ENCODE measurements around the gene REG1A.

Gene REG1A

DNA sequence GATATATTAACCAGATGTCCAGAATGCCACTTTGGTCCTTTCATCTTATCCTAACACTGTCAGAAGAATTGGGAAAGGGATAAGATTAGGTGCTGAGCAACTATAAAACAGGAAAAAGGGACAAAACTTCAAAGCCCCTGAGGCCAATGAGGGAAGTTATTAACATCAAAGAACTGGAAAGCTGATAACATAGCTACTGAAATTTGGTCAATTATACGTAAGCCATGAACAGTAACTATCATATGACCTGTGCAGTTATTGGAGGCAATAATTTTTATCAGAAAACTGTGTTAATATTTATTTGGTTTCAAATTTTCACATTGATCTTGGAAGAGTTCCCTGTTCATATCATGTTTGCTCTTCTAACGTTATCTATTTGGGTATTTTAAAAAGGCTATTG lies 41.8 kb downstream of the REG1A start:
- no peak for DNase-seq (ENCODE audit: low read depth, low spot score)
- H3K4me3 ChIP-seq (ENCODE audit: low read depth, low read length), result no peak overlapping the region
- in situ Hi-C loops (cut with HindIII; ENCODE audit: low sequenced_read_pairs), result no loop called here
- TF ChIP-seq, protein P1, sequence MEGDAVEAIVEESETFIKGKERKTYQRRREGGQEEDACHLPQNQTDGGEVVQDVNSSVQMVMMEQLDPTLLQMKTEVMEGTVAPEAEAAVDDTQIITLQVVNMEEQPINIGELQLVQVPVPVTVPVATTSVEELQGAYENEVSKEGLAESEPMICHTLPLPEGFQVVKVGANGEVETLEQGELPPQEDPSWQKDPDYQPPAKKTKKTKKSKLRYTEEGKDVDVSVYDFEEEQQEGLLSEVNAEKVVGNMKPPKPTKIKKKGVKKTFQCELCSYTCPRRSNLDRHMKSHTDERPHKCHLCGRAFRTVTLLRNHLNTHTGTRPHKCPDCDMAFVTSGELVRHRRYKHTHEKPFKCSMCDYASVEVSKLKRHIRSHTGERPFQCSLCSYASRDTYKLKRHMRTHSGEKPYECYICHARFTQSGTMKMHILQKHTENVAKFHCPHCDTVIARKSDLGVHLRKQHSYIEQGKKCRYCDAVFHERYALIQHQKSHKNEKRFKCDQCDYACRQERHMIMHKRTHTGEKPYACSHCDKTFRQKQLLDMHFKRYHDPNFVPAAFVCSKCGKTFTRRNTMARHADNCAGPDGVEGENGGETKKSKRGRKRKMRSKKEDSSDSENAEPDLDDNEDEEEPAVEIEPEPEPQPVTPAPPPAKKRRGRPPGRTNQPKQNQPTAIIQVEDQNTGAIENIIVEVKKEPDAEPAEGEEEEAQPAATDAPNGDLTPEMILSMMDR (IDR thresholded peaks at IDR 0.05; ENCODE audit: low read depth, low read length), result no peak

- H3K4me3 ChIP-seq (ENCODE audit: low read depth, low read length), result no peak overlapping the region
- no peak for DNase-seq (ENCODE audit: low read depth, low spot score)
- in situ Hi-C loops (cut with HindIII; ENCODE audit: low sequenced_read_pairs), result no loop called here
- TF ChIP-seq, protein P1 (IDR thresholded peaks at IDR 0.05; ENCODE audit: low read depth, low read length), result no peak
Observed at GRCh38 chr2:79162801-79163200, 42.5 kb downstream of the REG1A start.

DNA sequence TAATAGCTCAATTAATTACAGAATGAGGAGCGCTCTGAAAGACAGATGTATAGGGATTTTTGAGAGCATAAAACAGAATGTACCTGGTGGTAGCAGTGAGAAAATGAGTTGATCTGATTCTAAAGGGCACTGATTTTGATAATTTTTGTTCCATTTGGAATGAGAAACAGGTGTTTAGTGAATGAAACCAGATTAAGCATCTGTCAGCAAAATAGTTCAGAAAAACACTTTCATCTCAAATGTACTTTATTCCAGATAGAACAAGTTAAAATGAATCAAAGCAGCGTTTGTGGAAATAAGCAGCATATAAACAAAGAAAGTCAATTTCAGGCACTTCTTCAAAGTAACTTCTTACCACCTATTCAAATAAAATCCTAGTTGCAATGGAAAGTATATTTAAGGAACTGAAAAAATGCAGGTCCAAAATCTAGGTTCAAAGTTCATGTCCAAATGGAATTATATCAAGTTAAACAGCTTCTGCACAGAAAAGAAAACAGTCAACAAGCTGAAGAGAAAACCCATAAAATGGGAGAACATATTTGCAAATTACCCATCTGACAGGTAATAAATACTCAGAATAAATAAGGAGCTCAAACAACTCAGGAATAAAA lies 51.2 kb downstream of the REG1A start:
- DNase-seq (ENCODE audit: low read depth, low spot score), result no peak
- in situ Hi-C loops (cut with HindIII; ENCODE audit: low sequenced_read_pairs), result no loop called here
- TF ChIP-seq, protein P1 (IDR thresholded peaks at IDR 0.05; ENCODE audit: low read depth, low read length), result no peak
- no peak overlapping the region for H3K4me3 ChIP-seq (ENCODE audit: low read depth, low read length)

Measured in astrocyte of the spinal cord (primary cell).